HEK293T (cell line): Measurements from ENCODE around the gene RGS16.

Source experiments
- CTCF ChIA-PET: fragments of 350-600 bp; formaldehyde crosslinking; extraction: SDS; loops from one replicate; lab custom pipeline; 2021; ENCODE audit warnings: antibody characterized with exemption, inconsistent platforms; lab: Yijun Ruan, JAX
- POLR2A ChIA-PET: fragments of 350-600 bp; formaldehyde crosslinking; extraction: SDS; loops from one replicate; lab custom pipeline; 2020; ENCODE audit warnings: antibody characterized with exemption, inconsistent platforms; lab: Yijun Ruan, JAX
- DNase-seq: peaks from one replicate; pipeline ENCODE4 v3.0.0; 2012; ENCODE audit warnings: mixed read lengths; ENCODE audit errors: extremely low spot score
- ARNT ChIP-seq: fragments of 450-650 bp; IDR thresholded peaks from 2 replicates; pipeline ENCODE4 v1.6.1; 2017; ENCODE audit warnings: mild to moderate bottlenecking
- BHLHE40 ChIP-seq: fragments of 450-650 bp; IDR thresholded peaks from 2 replicates; pipeline ENCODE4 v1.6.1; 2016; ENCODE audit warnings: mild to moderate bottlenecking, moderate library complexity, borderline replicate concordance
- CTBP1 ChIP-seq: fragments of 450-650 bp; IDR thresholded peaks from 2 replicates; pipeline ENCODE4 v1.6.1; 2016; ENCODE audit warnings: borderline replicate concordance
- ELF4 ChIP-seq: fragments of 450-650 bp; IDR thresholded peaks from 2 replicates; pipeline ENCODE4 v1.6.1; 2017; ENCODE audit warnings: antibody characterized with exemption
- FOXA1 ChIP-seq: fragments of 450-650 bp; IDR thresholded peaks from 2 replicates; pipeline ENCODE4 v1.6.1; 2016; ENCODE audit warnings: mild to moderate bottlenecking
- FOXK2 ChIP-seq: fragments of 450-650 bp; IDR thresholded peaks from 2 replicates; pipeline ENCODE4 v1.6.1; 2016; ENCODE audit warnings: mild to moderate bottlenecking
- FOXM1 ChIP-seq: fragments of 450-650 bp; IDR thresholded peaks from 2 replicates; pipeline ENCODE4 v1.6.1; 2017; ENCODE audit warnings: mild to moderate bottlenecking, borderline replicate concordance
- HDGF ChIP-seq: fragments of 450-650 bp; IDR thresholded peaks from 2 replicates; pipeline ENCODE4 v1.6.1; 2017; ENCODE audit warnings: antibody characterized with exemption, borderline replicate concordance
- L3MBTL2 ChIP-seq: fragments of 450-650 bp; conservative IDR thresholded peaks from 2 replicates; pipeline ENCODE4 v1.6.1; 2016; ENCODE audit warnings: mild to moderate bottlenecking
- LEF1 ChIP-seq: fragments of 450-650 bp; IDR thresholded peaks from 2 replicates; pipeline ENCODE4 v1.6.1; 2017; ENCODE audit warnings: mild to moderate bottlenecking, borderline replicate concordance
- NFRKB ChIP-seq: fragments of 450-650 bp; IDR thresholded peaks from 2 replicates; pipeline ENCODE4 v1.6.1; 2016; ENCODE audit warnings: mild to moderate bottlenecking, moderate library complexity
- PKNOX1 ChIP-seq: fragments of 450-650 bp; IDR thresholded peaks from 2 replicates; pipeline ENCODE4 v1.6.1; 2016
- SP1 ChIP-seq: fragments of 450-650 bp; IDR thresholded peaks from 2 replicates; pipeline ENCODE4 v1.6.1; 2017
- SUZ12 ChIP-seq: fragments of 450-650 bp; IDR thresholded peaks from 2 replicates; pipeline ENCODE4 v1.6.1; 2016; ENCODE audit warnings: mild to moderate bottlenecking
- TARDBP ChIP-seq: fragments of 450-650 bp; IDR thresholded peaks from 2 replicates; pipeline ENCODE4 v1.6.1; 2016
- ZNF384 ChIP-seq: fragments of 450-650 bp; IDR thresholded peaks from 2 replicates; pipeline ENCODE4 v1.6.1; 2016

The RGS16 gene

GRCh38 chr1:182644886-182645285, 40.7 kb upstream of the RGS16 start:
- CTCF ChIA-PET, result no interaction called here
- DNase-seq, result no peak
- POLR2A ChIA-PET, result interaction anchor here (0.6 to 2.5 kb wide), 2 partner anchors 29 to 49 kb away, joined by 3 to 8 read pairs; no protein-coding TSS in a partner anchor
- TF ChIP-seq L3MBTL2, result no peak

DNA sequence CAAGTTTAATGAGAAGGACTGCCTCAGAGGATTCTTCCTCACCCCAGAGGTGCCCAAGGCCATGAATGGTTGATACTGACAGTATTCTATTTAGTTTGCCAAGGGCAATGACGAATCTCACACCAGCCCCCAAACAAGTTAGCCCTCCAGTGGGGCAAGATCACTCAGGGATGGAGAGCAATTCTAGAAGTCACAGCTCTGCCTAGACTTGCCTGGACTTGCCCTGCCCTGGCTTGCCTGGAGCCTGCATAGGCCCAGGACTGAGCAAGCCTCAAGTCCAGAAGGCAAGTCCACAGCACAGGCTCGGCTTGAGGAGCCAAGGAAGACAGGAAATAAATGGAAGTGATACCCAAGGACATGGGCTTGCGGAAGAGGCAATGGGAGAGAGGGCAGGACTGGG, 39.5 kb upstream of the RGS16 start:
- POLR2A ChIA-PET, result interaction anchor here (2.5 kb wide), 1 partner anchor 28 kb away, joined by 8 read pairs; no protein-coding TSS in a partner anchor
- TF ChIP-seq L3MBTL2 (no peak), FOXK2 (no peak), ZNF384 (no peak), BHLHE40 (no peak), TARDBP (no peak), ARNT (no peak), FOXA1 (no peak), NFRKB (no peak), HDGF (no peak), CTBP1 (no peak), LEF1 (no peak), PKNOX1 (no peak), SP1 (no peak), ELF4 (no peak), SUZ12 (no peak), FOXM1 (no peak)
- CTCF ChIA-PET, result interaction anchor here (1.2 kb wide), 1 partner anchor 19 kb away, joined by 3 read pairs; no protein-coding TSS in a partner anchor
- no peak for DNase-seq

DNA sequence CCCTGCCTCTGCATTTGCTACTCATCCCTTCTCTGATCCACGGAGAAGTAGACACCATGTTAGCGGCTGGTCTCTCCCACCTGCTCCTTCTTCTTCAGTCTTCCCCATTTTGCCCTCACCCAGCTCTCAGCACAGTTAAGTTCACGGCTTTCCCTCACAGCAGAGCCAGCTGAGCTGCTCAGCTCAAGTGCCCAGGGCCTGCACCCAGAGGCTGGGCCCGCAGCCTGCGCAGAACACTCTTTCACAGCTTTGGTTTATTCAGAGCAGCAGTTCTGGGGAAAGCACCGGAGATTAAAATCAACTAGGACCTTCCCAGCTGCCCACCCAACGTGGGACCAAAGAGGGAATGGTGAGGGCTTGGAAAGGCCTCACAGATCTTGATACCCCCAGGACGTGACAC, 38.3 kb upstream of the RGS16 start:
- POLR2A ChIA-PET, result interaction anchor here (0.9 to 2.5 kb wide), 2 partner anchors 27 to 39 kb away, joined by 3 to 8 read pairs; no protein-coding TSS in a partner anchor

GRCh38 chr1:182641561-182641960, 37.4 kb upstream of the RGS16 start:
- no peak for DNase-seq
- POLR2A ChIA-PET, result no interaction called here
- no peak for TF ChIP-seq TARDBP
- no peak for TF ChIP-seq SP1
- no peak for TF ChIP-seq L3MBTL2
- no peak for TF ChIP-seq HDGF
- TF ChIP-seq ARNT, result no peak
- no peak for TF ChIP-seq LEF1
- TF ChIP-seq ZNF384, result no peak
- TF ChIP-seq FOXK2, result no peak
- no peak for TF ChIP-seq CTBP1
- TF ChIP-seq ELF4, result no peak
- TF ChIP-seq BHLHE40, result no peak
- TF ChIP-seq FOXA1, result no peak
- TF ChIP-seq FOXM1, result no peak
- no peak for TF ChIP-seq PKNOX1
- TF ChIP-seq NFRKB, result no peak
- no peak for TF ChIP-seq SUZ12
- CTCF ChIA-PET, result no interaction called here

More for the DNA sequence above, 38.3 kb upstream of the RGS16 start:
- CTCF ChIA-PET, result no interaction called here
- DNase-seq, result no peak
- TF ChIP-seq NFRKB (no peak), TARDBP (no peak), HDGF (no peak), FOXK2 (no peak), ZNF384 (no peak), SUZ12 (no peak), L3MBTL2 (no peak), FOXM1 (no peak), FOXA1 (no peak), ELF4 (no peak), SP1 (no peak), PKNOX1 (no peak), ARNT (no peak), CTBP1 (no peak)

GRCh38 chr1:182639330-182639729, 35.1 kb upstream of the RGS16 start:
- DNase-seq, result no peak
- ChIA-PET POLR2A (no interaction called here), CTCF (no interaction called here)
- TF ChIP-seq FOXM1, result no peak
- no peak for TF ChIP-seq FOXK2
- no peak for TF ChIP-seq SUZ12
- no peak for TF ChIP-seq ELF4
- TF ChIP-seq ARNT, result no peak
- no peak for TF ChIP-seq LEF1
- no peak for TF ChIP-seq HDGF
- no peak for TF ChIP-seq CTBP1
- TF ChIP-seq FOXA1, result no peak
- TF ChIP-seq NFRKB, result no peak
- no peak for TF ChIP-seq PKNOX1
- TF ChIP-seq BHLHE40, result no peak
- TF ChIP-seq L3MBTL2, result no peak
- TF ChIP-seq TARDBP, result no peak
- no peak for TF ChIP-seq SP1

- TF ChIP-seq FOXK2 (no peak), PKNOX1 (no peak), SUZ12 (no peak)
- ChIA-PET POLR2A (interaction anchor here (0.7 to 1.0 kb wide), 3 partner anchors 23 to 38 kb away, joined by 3 to 4 read pairs (median 3); no protein-coding TSS in a partner anchor), CTCF (interaction anchor here (0.9 to 1.1 kb wide), 3 partner anchors 31 to 43 kb away, joined by 3 read pairs; no protein-coding TSS in a partner anchor)
- DNase-seq, result no peak
Observed at GRCh38 chr1:182637769-182638168, 33.6 kb upstream of the RGS16 start.
